ENCODE results near the gene ZNF774. TPM values are rescaled to one million over a fixed set of nuclear protein-coding genes. Genes with fewer than 3 reads are reported as not detected.
"Not testable (repeated sequence)": the region's sequence is repeated elsewhere in the genome, so short reads cannot be mapped to it uniquely, and the experiment has no call there.

ZNF774 gene
- total RNA-seq, 1 donor from 2014 or later: 6.1 TPM

- DNase-seq: not testable (repeated sequence)
These were observed 4.5 kb upstream of the ZNF774 start for GRCh38 chr15:90347431-90348065.

GRCh38 chr15:90348456-90348855 lies 3.6 kb upstream of the ZNF774 start:
- no peak for DNase-seq

DNA sequence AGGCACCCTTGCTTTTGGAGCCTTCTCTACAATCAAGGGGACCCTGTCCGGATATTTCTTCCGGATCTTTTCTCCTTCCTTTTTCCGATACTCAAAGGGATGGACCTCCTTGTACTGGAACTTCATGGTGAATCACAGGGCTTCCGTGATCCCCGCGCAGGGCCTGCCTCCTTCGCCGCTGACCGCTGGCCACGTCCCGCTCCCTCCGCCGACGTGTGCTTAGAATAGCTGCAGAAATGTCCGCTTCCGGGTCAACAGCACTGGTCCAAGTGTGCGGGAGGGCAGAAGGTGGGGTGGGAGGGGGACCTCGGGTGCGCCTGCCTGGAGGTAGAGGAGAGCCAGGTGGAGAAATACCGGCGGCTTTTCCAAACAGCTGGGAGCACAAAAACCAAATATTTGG lies 3.0 kb upstream of the ZNF774 start:
- no peak for DNase-seq

GRCh38 chr15:90349821-90350220 lies 2.3 kb upstream of the ZNF774 start:
- no peak for DNase-seq

GRCh38 chr15:90351479-90352106 lies 491 bp upstream of the ZNF774 start:
- DNase-seq: no peak

GRCh38 chr15:90354986-90355385 lies 2.9 kb downstream of the ZNF774 start:
- DNase-seq: no peak

DNA sequence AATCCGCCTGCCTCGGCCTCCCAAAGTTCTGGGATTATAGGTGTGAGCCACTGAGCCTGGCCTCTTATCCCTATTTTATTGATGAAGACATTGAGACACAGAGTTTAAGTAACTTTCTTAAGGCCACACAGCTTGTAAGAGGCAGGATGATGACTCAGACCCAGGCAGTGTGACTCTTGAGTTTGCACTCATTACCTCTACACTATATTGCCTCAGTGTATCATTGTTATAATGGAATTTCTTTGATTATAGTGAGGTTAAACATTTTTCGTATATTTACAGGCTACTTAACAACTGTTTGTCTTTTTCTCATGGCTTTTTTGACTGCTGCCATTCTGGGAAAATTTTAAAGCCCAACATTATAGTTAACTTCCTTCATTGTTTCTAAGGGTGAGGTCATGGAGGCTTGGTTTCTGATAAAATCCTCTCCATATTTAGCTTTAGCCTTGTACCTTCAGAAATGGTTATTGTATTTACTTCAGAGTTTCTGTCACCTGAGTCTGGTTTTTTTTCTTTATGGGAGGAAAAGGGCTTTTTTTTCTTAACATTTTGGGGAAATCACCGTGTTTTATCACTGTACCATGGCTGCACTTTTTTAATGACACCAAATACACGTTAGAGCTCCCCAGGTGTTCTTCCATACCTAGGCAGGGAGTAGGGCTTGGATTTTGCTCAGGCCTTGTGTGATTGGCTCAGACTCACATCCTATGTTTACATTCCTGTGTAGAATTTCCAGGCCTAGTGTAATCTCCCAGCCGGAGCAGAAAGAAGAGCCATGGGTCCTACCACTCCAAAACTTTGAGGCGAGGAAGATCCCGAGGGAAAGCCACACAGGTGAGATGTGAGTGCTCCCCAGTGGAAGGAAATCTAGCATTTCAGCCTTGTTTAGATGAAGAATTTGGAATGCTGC lies 6.3 kb downstream of the ZNF774 start:
- DNase-seq: no peak

DNA sequence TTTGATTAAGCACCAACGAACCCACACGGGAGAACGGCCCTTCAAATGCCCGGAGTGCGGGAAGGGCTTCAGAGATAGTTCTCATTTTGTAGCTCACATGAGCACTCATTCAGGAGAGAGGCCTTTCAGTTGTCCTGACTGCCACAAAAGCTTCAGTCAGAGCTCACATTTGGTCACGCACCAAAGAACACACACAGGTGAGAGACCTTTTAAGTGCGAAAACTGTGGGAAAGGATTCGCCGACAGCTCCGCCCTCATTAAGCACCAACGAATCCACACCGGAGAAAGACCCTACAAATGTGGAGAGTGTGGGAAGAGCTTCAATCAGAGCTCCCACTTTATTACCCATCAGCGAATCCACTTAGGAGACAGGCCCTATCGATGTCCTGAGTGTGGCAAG lies 8.7 kb downstream of the ZNF774 start:
- DNase-seq: no peak

DNA sequence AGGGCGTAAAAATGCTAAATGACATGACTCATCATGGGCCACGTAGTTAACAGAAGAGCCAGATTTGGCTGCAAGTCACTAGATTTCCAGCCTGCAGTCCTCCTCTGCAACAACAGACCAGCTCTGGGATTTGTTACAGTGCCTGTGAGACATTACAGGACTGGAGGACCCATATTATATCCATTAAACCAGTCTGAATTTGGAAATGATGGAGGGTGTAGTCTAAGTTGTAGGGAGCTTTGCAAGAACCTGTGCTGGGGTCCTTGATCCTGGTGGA lies 10.8 kb downstream of the ZNF774 start:
- no peak for DNase-seq

GRCh38 chr15:90364251-90364650 lies 12.2 kb downstream of the ZNF774 start:
- DNase-seq: no peak

- DNase-seq: no peak
These were observed 13.5 kb downstream of the ZNF774 start for GRCh38 chr15:90365414-90366055.

- no peak for DNase-seq
These were observed 15.5 kb downstream of the ZNF774 start for GRCh38 chr15:90367576-90367975.

DNA sequence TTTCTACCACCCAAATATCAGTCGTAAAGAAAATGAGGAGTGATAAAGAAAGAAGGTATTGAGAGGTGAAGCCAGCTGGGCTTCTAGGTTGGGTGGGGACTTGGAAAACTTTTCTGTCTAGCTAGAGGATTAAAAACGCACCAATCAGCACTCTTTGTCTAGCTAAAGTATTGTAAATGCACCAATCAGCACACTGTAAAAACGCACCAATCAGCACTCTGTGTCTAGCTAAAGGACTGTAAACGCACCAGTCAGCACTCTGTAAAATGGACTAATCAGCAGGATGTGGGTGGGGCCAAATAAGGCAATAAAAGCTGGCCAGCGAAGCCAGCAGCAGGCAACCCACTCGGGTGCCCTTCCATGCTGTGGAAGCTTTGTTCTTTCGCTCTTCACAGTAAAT lies 23.0 kb downstream of the ZNF774 start:
- no peak for DNase-seq

GRCh38 chr15:90376789-90377188 lies 24.7 kb downstream of the ZNF774 start:
- no peak for DNase-seq

DNA sequence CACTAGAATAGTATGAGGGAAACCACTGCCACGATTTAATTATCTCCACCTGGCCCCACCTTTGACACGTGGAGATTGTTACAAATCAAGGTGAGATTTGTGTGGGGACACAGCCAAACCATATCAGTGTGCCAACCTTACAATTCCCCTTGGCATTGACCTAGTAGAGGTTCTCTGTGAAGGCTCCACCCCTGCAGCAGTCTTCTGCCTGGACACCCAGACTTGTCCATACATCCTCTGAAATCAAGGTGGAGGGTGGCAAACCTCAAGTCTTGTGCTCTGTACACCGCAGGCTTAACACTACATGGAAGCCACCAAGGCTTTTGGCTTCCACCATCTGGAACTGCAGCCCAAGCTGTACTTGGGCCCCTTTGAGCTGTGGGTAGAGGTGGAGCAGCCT lies 27.2 kb downstream of the ZNF774 start:
- DNase-seq: no peak

GRCh38 chr15:90381515-90381914 lies 29.4 kb downstream of the ZNF774 start:
- DNase-seq: no peak

GRCh38 chr15:90382320-90382719 lies 30.2 kb downstream of the ZNF774 start:
- no peak for DNase-seq

- DNase-seq: no peak
These were observed 34.1 kb downstream of the ZNF774 start for GRCh38 chr15:90386221-90386620.

GRCh38 chr15:90387534-90388461 lies 35.7 kb downstream of the ZNF774 start, which contains the start of gene IQGAP1:
Gene IQGAP1, plus strand, starts transcription at chr15:90388242. Its CDS starts 100 bp downstream, at chr15:90388342.
- peak; percentile 94 for DNase-seq

DNA sequence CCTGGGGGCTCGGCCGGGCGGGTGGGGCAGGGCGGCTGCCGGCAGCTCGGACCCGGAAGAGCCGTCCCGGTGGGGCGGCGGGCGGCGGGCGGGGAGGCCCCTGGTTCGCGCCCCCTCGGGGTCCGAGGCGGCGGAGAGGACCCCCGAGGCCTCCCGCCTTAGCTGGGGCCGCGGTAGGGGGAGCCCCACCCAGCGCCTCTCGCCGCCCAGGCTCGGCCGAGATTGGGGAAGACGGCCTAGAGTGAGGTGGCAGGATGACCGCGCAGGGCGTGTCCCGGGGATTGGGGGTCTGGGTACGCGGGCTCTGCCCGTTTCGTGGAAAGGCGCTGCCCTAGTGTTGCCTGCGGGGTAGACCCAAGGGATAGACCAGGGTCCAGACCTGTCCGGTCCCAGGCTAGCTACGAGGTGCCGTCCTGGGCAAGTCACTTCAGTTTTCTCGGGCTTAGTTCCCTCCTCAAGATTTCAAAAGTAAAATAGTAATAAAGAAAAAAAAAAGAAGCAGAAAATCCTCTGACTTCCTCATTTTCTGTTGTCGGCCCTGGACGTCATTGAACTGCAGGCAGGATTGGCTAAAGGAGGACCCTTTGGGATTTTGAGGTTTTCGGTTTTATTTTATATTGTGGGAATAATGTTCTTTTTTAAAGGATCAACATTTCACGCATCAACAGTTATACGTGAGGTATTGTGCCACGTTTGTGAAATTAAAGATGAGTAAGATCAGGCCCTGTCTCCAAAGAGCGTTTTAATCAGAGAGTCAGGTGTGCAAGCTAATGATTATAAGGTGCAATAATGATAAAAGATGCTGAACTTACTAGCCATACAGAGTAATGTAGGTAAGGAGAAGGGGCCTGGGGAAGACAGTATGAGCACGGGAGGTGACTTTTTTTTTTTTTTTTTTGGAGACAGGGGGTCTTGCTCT lies 36.6 kb downstream of the ZNF774 start:
- no peak for DNase-seq

DNA sequence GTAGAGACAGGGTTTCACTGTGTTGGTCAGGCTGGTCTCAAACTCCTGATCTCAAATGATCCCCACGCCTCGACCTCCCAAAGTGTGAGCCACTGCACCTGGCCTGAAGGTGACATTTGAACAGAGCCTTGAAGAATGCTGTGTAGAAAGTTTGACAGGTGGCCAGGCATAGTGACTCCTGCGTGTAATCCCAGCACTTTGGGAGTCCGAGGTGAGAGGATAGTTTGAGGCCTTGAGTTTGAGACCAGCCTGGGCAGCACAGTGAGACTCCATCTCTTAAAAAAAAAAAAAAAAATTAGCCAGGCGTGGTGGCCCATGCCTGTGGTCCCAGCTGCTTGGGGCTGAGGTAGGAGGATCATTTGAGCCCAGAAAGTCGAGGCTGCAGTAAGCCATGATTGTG lies 37.4 kb downstream of the ZNF774 start:
- no peak for DNase-seq
